GM12874 (cell line): ENCODE results near the gene UROC1.

Experiments used
- CTCF ChIP-seq: IDR thresholded peaks from 2 replicates; pipeline ENCODE4 v1.5.1; 2011; ENCODE audit warnings: low read depth, mild to moderate bottlenecking, control low read depth, low read length, moderate library complexity; ENCODE audit not compliant: insufficient read depth

The UROC1 gene

GRCh38 chr3:126539558-126540250 is 22.1 kb upstream of the UROC1 start:
- no peak for TF ChIP-seq CTCF

- TF ChIP-seq CTCF = no peak
Observed at GRCh38 chr3:126538966-126539365, 21.4 kb upstream of the UROC1 start.

- no peak for TF ChIP-seq CTCF
Observed at GRCh38 chr3:126538316-126538715, 20.7 kb upstream of the UROC1 start.

GRCh38 chr3:126537730-126538281 is 20.2 kb upstream of the UROC1 start:
- TF ChIP-seq CTCF = no peak

- no peak for TF ChIP-seq CTCF
Observed at GRCh38 chr3:126537116-126537729, 19.6 kb upstream of the UROC1 start.

GRCh38 chr3:126536126-126536525 is 18.6 kb upstream of the UROC1 start:
- no peak for TF ChIP-seq CTCF

- no peak for TF ChIP-seq CTCF
Observed at GRCh38 chr3:126535636-126536035, 18.1 kb upstream of the UROC1 start.
